ENCODE measurements around the gene UNC93A. TPM values are rescaled to one million over a fixed set of nuclear protein-coding genes. Genes with fewer than 3 reads are reported as not detected.
A peak's percentile ranks its signal among the peaks of the same experiment; 100 is the strongest.
"Not testable (repeated sequence)": the region's sequence is repeated elsewhere in the genome, so short reads cannot be mapped to it uniquely, and the experiment has no call there.

UNC93A gene
- not detected in 2 replicates for polyA plus RNA-seq
- not detected in 2 replicates for polyA minus RNA-seq

- no peaks in the 10 kb centered on the region for H3F3A ChIP-seq (ENCODE audit: insufficient read depth, low read length, poor library complexity, severe bottlenecking)
- no peak within 1 kb of the TSS for H3K9ac ChIP-seq (ENCODE audit: low read length)
- no peak within 1 kb of the TSS for H2AFZ ChIP-seq (ENCODE audit: low read depth, low read length)
- no peaks in the 10 kb centered on the region for H3K9me3 ChIP-seq (ENCODE audit: low read length)
- H3K27me3 ChIP-seq (ENCODE audit: insufficient read depth, low read depth, low read length) = no peaks in the 10 kb centered on the region
- no peak within 1 kb of the TSS for H3K27ac ChIP-seq (ENCODE audit: low read length)
- no peak within 1 kb of the TSS for H3K4me2 ChIP-seq (ENCODE audit: low read length)
- TF ChIP-seq TAF1 (IDR thresholded peaks at IDR 0.05; ENCODE audit: low read depth) = no peak
- TF ChIP-seq RAD21 (conservative IDR thresholded peaks at IDR 0.05) = no peak
- TF ChIP-seq, protein P1, sequence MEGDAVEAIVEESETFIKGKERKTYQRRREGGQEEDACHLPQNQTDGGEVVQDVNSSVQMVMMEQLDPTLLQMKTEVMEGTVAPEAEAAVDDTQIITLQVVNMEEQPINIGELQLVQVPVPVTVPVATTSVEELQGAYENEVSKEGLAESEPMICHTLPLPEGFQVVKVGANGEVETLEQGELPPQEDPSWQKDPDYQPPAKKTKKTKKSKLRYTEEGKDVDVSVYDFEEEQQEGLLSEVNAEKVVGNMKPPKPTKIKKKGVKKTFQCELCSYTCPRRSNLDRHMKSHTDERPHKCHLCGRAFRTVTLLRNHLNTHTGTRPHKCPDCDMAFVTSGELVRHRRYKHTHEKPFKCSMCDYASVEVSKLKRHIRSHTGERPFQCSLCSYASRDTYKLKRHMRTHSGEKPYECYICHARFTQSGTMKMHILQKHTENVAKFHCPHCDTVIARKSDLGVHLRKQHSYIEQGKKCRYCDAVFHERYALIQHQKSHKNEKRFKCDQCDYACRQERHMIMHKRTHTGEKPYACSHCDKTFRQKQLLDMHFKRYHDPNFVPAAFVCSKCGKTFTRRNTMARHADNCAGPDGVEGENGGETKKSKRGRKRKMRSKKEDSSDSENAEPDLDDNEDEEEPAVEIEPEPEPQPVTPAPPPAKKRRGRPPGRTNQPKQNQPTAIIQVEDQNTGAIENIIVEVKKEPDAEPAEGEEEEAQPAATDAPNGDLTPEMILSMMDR (IDR thresholded peaks at IDR 0.05; ENCODE audit: poor library complexity, severe bottlenecking) = no peak
- no peak for TF ChIP-seq MXI1 (conservative IDR thresholded peaks at IDR 0.05; ENCODE audit: poor library complexity, severe bottlenecking)
- TF ChIP-seq POLR2AphosphoS5 (IDR thresholded peaks at IDR 0.05) = no peak
- no peak for TF ChIP-seq EP300 (conservative IDR thresholded peaks at IDR 0.05; ENCODE audit: poor library complexity, severe bottlenecking)
- TF ChIP-seq, protein P2, sequence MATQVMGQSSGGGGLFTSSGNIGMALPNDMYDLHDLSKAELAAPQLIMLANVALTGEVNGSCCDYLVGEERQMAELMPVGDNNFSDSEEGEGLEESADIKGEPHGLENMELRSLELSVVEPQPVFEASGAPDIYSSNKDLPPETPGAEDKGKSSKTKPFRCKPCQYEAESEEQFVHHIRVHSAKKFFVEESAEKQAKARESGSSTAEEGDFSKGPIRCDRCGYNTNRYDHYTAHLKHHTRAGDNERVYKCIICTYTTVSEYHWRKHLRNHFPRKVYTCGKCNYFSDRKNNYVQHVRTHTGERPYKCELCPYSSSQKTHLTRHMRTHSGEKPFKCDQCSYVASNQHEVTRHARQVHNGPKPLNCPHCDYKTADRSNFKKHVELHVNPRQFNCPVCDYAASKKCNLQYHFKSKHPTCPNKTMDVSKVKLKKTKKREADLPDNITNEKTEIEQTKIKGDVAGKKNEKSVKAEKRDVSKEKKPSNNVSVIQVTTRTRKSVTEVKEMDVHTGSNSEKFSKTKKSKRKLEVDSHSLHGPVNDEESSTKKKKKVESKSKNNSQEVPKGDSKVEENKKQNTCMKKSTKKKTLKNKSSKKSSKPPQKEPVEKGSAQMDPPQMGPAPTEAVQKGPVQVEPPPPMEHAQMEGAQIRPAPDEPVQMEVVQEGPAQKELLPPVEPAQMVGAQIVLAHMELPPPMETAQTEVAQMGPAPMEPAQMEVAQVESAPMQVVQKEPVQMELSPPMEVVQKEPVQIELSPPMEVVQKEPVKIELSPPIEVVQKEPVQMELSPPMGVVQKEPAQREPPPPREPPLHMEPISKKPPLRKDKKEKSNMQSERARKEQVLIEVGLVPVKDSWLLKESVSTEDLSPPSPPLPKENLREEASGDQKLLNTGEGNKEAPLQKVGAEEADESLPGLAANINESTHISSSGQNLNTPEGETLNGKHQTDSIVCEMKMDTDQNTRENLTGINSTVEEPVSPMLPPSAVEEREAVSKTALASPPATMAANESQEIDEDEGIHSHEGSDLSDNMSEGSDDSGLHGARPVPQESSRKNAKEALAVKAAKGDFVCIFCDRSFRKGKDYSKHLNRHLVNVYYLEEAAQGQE (IDR thresholded peaks at IDR 0.05; ENCODE audit: borderline replicate concordance) = no peak
- no peaks in the 10 kb centered on the region for H3K9me2 ChIP-seq (ENCODE audit: insufficient read depth, low read length)
- no peaks in the 10 kb centered on the region for H3K36me3 ChIP-seq (ENCODE audit: insufficient read depth, low read length)
- H3K79me2 ChIP-seq (replicated peaks; ENCODE audit: insufficient read depth, low read length) = no peaks in the 10 kb centered on the region
- no peaks in the 10 kb centered on the region for H4K20me1 ChIP-seq (ENCODE audit: insufficient read depth)
- no peak within 1 kb of the TSS for H3K4me3 ChIP-seq (ENCODE audit: low read length)
Observed at GRCh38 chr6:167290786-167291622, at the start of gene UNC93A. TSS of gene UNC93A (plus strand) at chr6:167291315. CDS start at chr6:167291490, 175 bp downstream.

DNA sequence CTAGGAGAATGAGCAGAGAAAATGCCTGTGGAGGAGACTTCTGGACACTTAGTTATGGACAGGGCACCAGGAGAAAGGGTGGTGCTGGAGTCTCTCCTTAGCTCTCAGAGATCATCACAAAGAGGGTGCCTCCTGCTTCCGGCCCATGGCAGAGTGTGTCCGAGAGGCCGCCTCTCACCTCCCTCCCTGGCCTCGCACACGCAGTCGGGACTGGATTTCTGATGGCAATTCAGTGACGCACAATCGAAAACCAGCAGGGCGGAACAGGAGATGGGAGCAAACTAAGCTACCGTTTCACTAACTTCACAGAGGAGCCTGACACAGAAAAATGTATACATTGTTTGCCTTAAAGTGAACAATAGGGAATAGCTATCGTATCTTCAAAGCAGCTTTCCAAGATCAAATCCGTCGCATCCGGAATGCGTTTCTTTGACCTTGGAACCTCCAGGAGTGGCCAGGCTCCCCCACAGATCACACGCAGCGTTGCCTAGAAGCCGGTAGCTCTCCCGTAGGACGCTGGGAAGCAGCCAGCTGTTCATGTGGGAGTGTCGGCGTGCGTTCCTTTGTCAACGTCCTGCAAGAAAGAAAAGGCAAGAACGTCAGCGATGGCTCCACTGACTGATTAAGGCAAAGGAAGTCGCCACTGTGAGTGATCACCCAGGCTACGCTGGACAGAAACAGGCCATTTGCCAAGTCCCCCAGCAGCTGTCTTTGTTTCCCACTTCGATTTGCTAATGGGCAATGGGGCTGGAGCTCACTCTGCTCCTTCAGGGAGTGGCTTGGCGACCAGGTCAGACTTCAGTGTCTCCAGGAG lies 49.6 kb upstream of the UNC93A start:
- H4K20me1 ChIP-seq (ENCODE audit: insufficient read depth); H3K9ac ChIP-seq (ENCODE audit: low read length); H3K4me2 ChIP-seq (ENCODE audit: low read length); H3K4me3 ChIP-seq (ENCODE audit: low read length); H3K36me3 ChIP-seq (ENCODE audit: insufficient read depth, low read length); H3K9me2 ChIP-seq (ENCODE audit: insufficient read depth, low read length); H2AFZ ChIP-seq (ENCODE audit: low read depth, low read length); H3K27me3 ChIP-seq (ENCODE audit: insufficient read depth, low read depth, low read length); H3F3A ChIP-seq (ENCODE audit: insufficient read depth, low read length, poor library complexity, severe bottlenecking); H3K79me2 ChIP-seq (replicated peaks; ENCODE audit: insufficient read depth, low read length); H3K27ac ChIP-seq (ENCODE audit: low read length); H3K9me3 ChIP-seq (ENCODE audit: low read length): not testable (repeated sequence)

GRCh38 chr6:167242135-167242506 lies 49.0 kb upstream of the UNC93A start:
- not testable (repeated sequence) for H3K9me3 ChIP-seq (ENCODE audit: low read length); H3K4me2 ChIP-seq (ENCODE audit: low read length); H3K36me3 ChIP-seq (ENCODE audit: insufficient read depth, low read length); H3K4me3 ChIP-seq (ENCODE audit: low read length); H3K9me2 ChIP-seq (ENCODE audit: insufficient read depth, low read length); H3K9ac ChIP-seq (ENCODE audit: low read length); H4K20me1 ChIP-seq (ENCODE audit: insufficient read depth); H3K79me2 ChIP-seq (replicated peaks; ENCODE audit: insufficient read depth, low read length); H3K27me3 ChIP-seq (ENCODE audit: insufficient read depth, low read depth, low read length); H3F3A ChIP-seq (ENCODE audit: insufficient read depth, low read length, poor library complexity, severe bottlenecking); H3K27ac ChIP-seq (ENCODE audit: low read length); H2AFZ ChIP-seq (ENCODE audit: low read depth, low read length)

GRCh38 chr6:167242511-167243051 lies 48.5 kb upstream of the UNC93A start:
- H3K9ac ChIP-seq (ENCODE audit: low read length); H3F3A ChIP-seq (ENCODE audit: insufficient read depth, low read length, poor library complexity, severe bottlenecking); H3K9me2 ChIP-seq (ENCODE audit: insufficient read depth, low read length); H3K79me2 ChIP-seq (replicated peaks; ENCODE audit: insufficient read depth, low read length); H3K36me3 ChIP-seq (ENCODE audit: insufficient read depth, low read length); H3K4me2 ChIP-seq (ENCODE audit: low read length); H3K9me3 ChIP-seq (ENCODE audit: low read length); H4K20me1 ChIP-seq (ENCODE audit: insufficient read depth); H3K4me3 ChIP-seq (ENCODE audit: low read length); H2AFZ ChIP-seq (ENCODE audit: low read depth, low read length); H3K27me3 ChIP-seq (ENCODE audit: insufficient read depth, low read depth, low read length): not testable (repeated sequence)
- H3K27ac ChIP-seq (ENCODE audit: low read length) = peak overlapping the region; percentile 99

Measured in neural cell (in vitro differentiated cells).